GM13977 (cell line): ENCODE measurements around the gene PTPRG.
"Not testable (repeated sequence)": the region's sequence is repeated elsewhere in the genome, so short reads cannot be mapped to it uniquely, and the experiment has no call there.

Experiments used
- DNase-seq: peaks from one replicate; pipeline ENCODE4 v3.0.0; 2012; ENCODE audit warnings: low spot score
- CTCF ChIP-seq: IDR thresholded peaks from 2 replicates; pipeline ENCODE4 v1.5.1; 2012; ENCODE audit warnings: mild to moderate bottlenecking, control low read depth; ENCODE audit not compliant: insufficient read depth; ENCODE audit errors: extremely low read depth, missing control alignments
- in situ Hi-C: fragments of 300-500 bp; cut with MboI; formaldehyde crosslinking; loops from one replicate; pipeline ENCODE4 v1.12.0; 2022; ENCODE audit warnings: low sequenced_read_pairs, low pct_unique_long_range_greater_than_20kb, mixed read lengths, inconsistent platforms; ENCODE audit not compliant: unreplicated experiment

PTPRG gene

GRCh38 chr3:61811652-61812051 lies 250.3 kb downstream of the PTPRG start:
- no peak for DNase-seq
- in situ Hi-C loops = no loop called here
- no peak for TF ChIP-seq CTCF

- TF ChIP-seq CTCF = no peak
Measured at GRCh38 chr3:61812085-61812484, 250.7 kb downstream of the PTPRG start.

GRCh38 chr3:61812517-61812916 lies 251.1 kb downstream of the PTPRG start:
- in situ Hi-C loops = no loop called here
- no peak for DNase-seq
- TF ChIP-seq CTCF = no peak

More at GRCh38 chr3:61812085-61812484, 250.7 kb downstream of the PTPRG start:
- in situ Hi-C loops = no loop called here
- DNase-seq = no peak

- DNase-seq = no peak
- no peak for TF ChIP-seq CTCF
- in situ Hi-C loops = no loop called here
Measured at GRCh38 chr3:61813636-61814035, 252.3 kb downstream of the PTPRG start.

- TF ChIP-seq CTCF = no peak
- in situ Hi-C loops = no loop called here
- no peak for DNase-seq
Measured at GRCh38 chr3:61814674-61815073, 253.3 kb downstream of the PTPRG start.

- DNase-seq, in situ Hi-C loops: not testable (repeated sequence)
Measured at GRCh38 chr3:61816304-61816703, 254.9 kb downstream of the PTPRG start.

- in situ Hi-C loops = no loop called here
- TF ChIP-seq CTCF = no peak
Measured at GRCh38 chr3:61819861-61820260, 258.5 kb downstream of the PTPRG start.

More at GRCh38 chr3:61819861-61820260, 258.5 kb downstream of the PTPRG start:
- DNase-seq = no peak
